ENCODE measurements around the gene CEP164.

DNA sequence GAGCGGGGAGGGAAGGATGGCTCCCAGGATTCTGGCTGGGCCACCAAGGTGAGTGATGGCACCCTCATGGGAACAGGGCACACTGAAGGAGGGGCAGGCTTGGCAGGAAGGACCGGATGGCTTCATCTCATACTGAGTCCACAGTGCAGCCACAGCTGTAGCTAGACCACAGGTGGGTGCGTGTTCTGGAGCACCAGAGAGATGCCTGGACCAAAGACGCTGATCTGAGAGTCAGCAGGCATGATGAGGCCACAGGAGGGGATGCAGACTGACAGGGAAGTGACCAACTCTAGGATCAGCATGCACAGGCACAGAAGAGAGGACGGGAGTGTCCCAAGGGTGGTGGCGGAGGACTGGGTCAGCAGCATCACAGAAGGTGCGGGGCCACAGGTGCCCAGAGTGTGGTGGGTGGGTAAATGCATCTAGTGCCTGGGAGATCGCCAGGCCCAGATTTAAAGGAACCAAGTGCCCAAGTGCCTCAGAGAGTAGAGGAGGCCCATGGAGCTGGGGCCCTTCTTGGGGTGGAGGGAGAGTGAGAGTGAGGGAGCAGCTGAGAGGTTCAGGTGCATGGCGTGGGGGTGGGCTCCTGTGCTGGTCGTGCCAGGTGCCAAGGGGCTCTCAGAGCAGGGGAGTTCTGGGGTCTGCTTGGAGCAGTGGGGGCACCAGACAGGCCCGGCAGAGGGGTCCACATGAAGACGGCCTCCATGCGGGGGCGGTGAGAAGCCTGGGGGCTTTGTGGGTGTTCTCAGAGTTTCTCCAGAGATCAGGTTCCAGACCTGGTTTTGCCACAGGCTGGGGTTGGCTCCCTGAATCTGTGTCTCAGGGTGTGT is 113.7 kb downstream of the CEP164 start:
- TF ChIP-seq POLR2A (IDR thresholded peaks at IDR 0.05; ENCODE audit: low read depth, low read length) = no peak
- no peak for TF ChIP-seq TAF1 (IDR thresholded peaks at IDR 0.05; ENCODE audit: low read depth, low read length)
- no peak for TF ChIP-seq POLR2AphosphoS5 (IDR thresholded peaks at IDR 0.05; ENCODE audit: low read depth, low read length)

Measured in GM12891 (cell line).